Stimulated activated naive B cell treated with anti-CD40 and anti-IgM and Interleukin-4, amounts not matched to agents 10 μg/mL and 1 μg/mL and 100 μg/mL, for 72 hours (primary cell): ENCODE results near the gene NOL11.
"Not testable (repeated sequence)": the region's sequence is repeated elsewhere in the genome, so short reads cannot be mapped to it uniquely, and the experiment has no call there.

Experiments used
- ATAC-seq, 2 donors: fragments of 150-1000 bp; cut with Tn5 transposase; replicated peaks; 2 replicates each; pipeline ENCODE4 v1.10.0; 2021; ENCODE audit warnings: moderate library complexity in 1 of 2
- DNase-seq: peaks from one replicate; pipeline ENCODE4 v3.0.0; 2021
- H3K27ac Mint-ChIP-seq: one replicate; pipeline ENCODE4 v1.8.0; 2022; ENCODE audit warnings: mild to moderate bottlenecking, mixed read lengths
- H3K27me3 Mint-ChIP-seq, 2 donors: one replicate each; pipeline ENCODE4 v1.8.0; 2022; ENCODE audit warnings: mixed read lengths in 2 of 2
- H3K36me3 Mint-ChIP-seq, 2 donors: one replicate each; pipeline ENCODE4 v1.8.0; 2022; ENCODE audit warnings: mixed read lengths in 2 of 2, mild to moderate bottlenecking in 1 of 2
- H3K4me1 Mint-ChIP-seq, 2 donors: one replicate each; pipeline ENCODE4 v1.8.0; 2022; ENCODE audit warnings: mixed read lengths in 2 of 2, mild to moderate bottlenecking in 1 of 2
- H3K4me3 Mint-ChIP-seq, 2 donors: one replicate each; pipeline ENCODE4 v1.8.0; 2022; ENCODE audit warnings: mild to moderate bottlenecking in 2 of 2, mixed read lengths in 2 of 2, moderate library complexity in 1 of 2
- H3K9me3 Mint-ChIP-seq, 2 donors: one replicate each; pipeline ENCODE4 v1.8.0; 2022; ENCODE audit warnings: mixed read lengths in 2 of 2, mild to moderate bottlenecking in 1 of 2

NOL11 gene

GRCh38 chr17:67725807-67726206, 8.1 kb downstream of the NOL11 start:
- ATAC-seq = no peak
- no peaks in the 10 kb centered on the region for H3K27me3 Mint-ChIP-seq
- H3K27ac Mint-ChIP-seq = no peak overlapping the region
- peaks cover 38 to 45% of the 10 kb centered on the region in 2 donors for H3K36me3 Mint-ChIP-seq
- no peak overlapping the region for H3K4me3 Mint-ChIP-seq
- peaks cover 0 to 5% of the 10 kb centered on the region in 2 donors for H3K4me1 Mint-ChIP-seq
- no peak for DNase-seq
- H3K9me3 Mint-ChIP-seq = no peaks in the 10 kb centered on the region

DNA sequence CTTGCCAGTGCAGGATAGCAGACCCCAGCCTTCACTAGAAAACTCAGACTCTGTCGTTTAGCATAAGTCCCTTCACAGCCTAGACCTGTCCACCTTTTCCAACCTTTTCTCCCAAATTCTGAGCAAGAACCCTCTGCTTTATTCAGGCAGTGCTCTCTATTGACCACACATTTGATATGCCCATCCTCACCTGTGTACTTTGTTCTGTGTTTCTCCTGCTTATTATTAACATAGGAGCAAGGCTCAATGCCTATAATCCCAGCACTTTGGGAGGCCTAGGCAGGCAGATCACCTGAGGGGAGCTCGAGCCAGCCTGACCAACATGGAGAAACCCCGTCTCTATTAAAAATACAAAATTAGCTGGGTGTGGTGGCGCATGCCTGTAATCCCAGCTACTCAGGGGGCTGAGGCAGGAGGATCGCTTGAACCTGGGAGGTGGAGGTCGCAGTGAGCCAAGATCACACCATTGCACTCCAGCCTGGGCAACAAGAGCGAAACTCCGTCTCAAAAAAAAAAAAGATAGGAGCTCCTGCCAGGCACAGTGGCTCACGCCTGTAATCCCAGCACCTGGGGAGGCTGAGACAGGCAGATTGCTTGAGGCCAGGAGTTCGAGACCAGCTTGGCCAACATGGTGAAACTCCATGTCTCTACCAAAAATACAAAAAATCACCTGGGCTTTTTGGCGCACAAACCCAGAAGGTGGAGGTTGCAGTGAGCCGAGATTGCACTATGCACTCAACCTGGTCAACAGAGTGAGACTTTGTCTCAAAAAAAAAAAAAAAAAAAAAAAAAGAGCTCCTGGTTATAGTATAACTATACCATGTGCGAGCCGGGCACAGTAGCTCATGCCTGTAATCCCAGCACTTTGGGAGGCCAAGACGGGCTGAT, 9.7 kb downstream of the NOL11 start:
- H3K9me3 Mint-ChIP-seq, H3K4me3 Mint-ChIP-seq, H3K4me1 Mint-ChIP-seq, ATAC-seq, H3K27me3 Mint-ChIP-seq, DNase-seq, H3K27ac Mint-ChIP-seq: not testable (repeated sequence)
- peaks cover 41 to 46% of the 10 kb centered on the region in 2 donors for H3K36me3 Mint-ChIP-seq

GRCh38 chr17:67729903-67730302, 12.2 kb downstream of the NOL11 start:
- Mint-ChIP-seq H3K27ac (no peak overlapping the region), H3K4me3 (no peak overlapping the region), H3K4me1 (peaks cover 7 to 24% of the 10 kb centered on the region in 2 donors), H3K36me3 (peaks cover 48 to 63% of the 10 kb centered on the region in 2 donors), H3K27me3 (no peaks in the 10 kb centered on the region), H3K9me3 (no peaks in the 10 kb centered on the region)
- DNase-seq = no peak
- no peak for ATAC-seq

- ATAC-seq (no peak), DNase-seq (no peak)
- no peak overlapping the region for H3K27ac Mint-ChIP-seq
- H3K9me3 Mint-ChIP-seq = no peaks in the 10 kb centered on the region
- no peaks in the 10 kb centered on the region for H3K27me3 Mint-ChIP-seq
- peaks cover 48 to 61% of the 10 kb centered on the region in 2 donors for H3K36me3 Mint-ChIP-seq
- no peak overlapping the region for H3K4me3 Mint-ChIP-seq
- H3K4me1 Mint-ChIP-seq = peaks cover 7 to 24% of the 10 kb centered on the region in 2 donors
These were observed 13.0 kb downstream of the NOL11 start for GRCh38 chr17:67730731-67731130.

GRCh38 chr17:67733449-67733848, 15.7 kb downstream of the NOL11 start:
- Mint-ChIP-seq H3K27ac (no peak overlapping the region), H3K9me3 (no peaks in the 10 kb centered on the region), H3K4me3 (no peak overlapping the region), H3K4me1 (peaks cover 7 to 19% of the 10 kb centered on the region in 2 donors), H3K36me3 (peaks cover 43 to 58% of the 10 kb centered on the region in 2 donors), H3K27me3 (no peaks in the 10 kb centered on the region)
- ATAC-seq (no peak), DNase-seq (no peak)

GRCh38 chr17:67737145-67737544, 19.4 kb downstream of the NOL11 start:
- ATAC-seq (no peak), DNase-seq (no peak)
- H3K27me3 Mint-ChIP-seq = no peaks in the 10 kb centered on the region
- peaks cover 24 to 33% of the 10 kb centered on the region in 2 donors for H3K36me3 Mint-ChIP-seq
- H3K4me3 Mint-ChIP-seq = no peak overlapping the region
- H3K9me3 Mint-ChIP-seq = no peaks in the 10 kb centered on the region
- H3K4me1 Mint-ChIP-seq = peaks cover 7 to 19% of the 10 kb centered on the region in 2 donors
- H3K27ac Mint-ChIP-seq = no peak overlapping the region

GRCh38 chr17:67742025-67742424, 24.3 kb downstream of the NOL11 start:
- DNase-seq = no peak
- H3K9me3 Mint-ChIP-seq = no peaks in the 10 kb centered on the region
- H3K36me3 Mint-ChIP-seq = peaks cover 19 to 33% of the 10 kb centered on the region in 2 donors
- ATAC-seq = no peak
- H3K4me3 Mint-ChIP-seq = no peak overlapping the region
- no peaks in the 10 kb centered on the region for H3K27me3 Mint-ChIP-seq
- H3K27ac Mint-ChIP-seq = no peak overlapping the region
- peaks cover 0 to under 1% of the 10 kb centered on the region in 2 donors for H3K4me1 Mint-ChIP-seq

GRCh38 chr17:67746704-67747571, 29.2 kb downstream of the NOL11 start:
- Mint-ChIP-seq H3K4me1 (peaks cover 2 to 6% of the 10 kb centered on the region in 2 donors), H3K9me3 (peaks cover 2 to 3% of the 10 kb centered on the region in 2 donors), H3K4me3 (no peak overlapping the region), H3K27ac (no peak overlapping the region), H3K27me3 (no peaks in the 10 kb centered on the region), H3K36me3 (peaks cover 40 to 62% of the 10 kb centered on the region in 2 donors)
- no peak for DNase-seq
- no peak for ATAC-seq

DNA sequence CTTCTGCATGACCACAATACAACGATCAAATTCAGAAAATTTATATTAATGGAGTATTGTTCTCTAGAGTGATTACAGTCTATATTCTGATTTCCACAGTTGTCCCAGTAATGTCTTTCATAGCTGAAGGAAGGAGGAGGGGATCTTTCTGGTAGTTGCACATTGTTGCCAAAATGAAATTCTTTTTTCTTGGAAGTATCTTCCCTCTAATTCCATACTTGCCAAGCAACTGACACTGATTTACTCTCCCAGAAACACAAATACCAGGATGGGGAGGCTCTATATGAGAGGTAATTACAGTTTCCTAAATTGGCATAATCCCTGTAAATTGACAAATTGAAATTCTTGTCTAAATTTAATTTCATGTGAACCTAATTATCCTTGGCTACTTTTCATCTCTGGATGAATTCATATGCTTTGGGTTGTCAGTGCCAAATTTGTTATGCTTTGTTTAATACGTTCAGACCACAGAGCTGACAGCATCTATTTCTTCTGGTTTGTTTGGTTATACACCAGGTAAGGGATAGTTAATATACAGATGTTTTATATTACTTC, 30.0 kb downstream of the NOL11 start:
- no peak for ATAC-seq
- Mint-ChIP-seq H3K36me3 (peaks cover 41 to 57% of the 10 kb centered on the region in 2 donors), H3K27me3 (no peaks in the 10 kb centered on the region), H3K4me3 (no peak overlapping the region), H3K4me1 (peaks cover 2 to 6% of the 10 kb centered on the region in 2 donors), H3K9me3 (peaks cover 2 to 3% of the 10 kb centered on the region in 2 donors), H3K27ac (peak overlapping the region; percentile 14)
- no peak for DNase-seq

DNA sequence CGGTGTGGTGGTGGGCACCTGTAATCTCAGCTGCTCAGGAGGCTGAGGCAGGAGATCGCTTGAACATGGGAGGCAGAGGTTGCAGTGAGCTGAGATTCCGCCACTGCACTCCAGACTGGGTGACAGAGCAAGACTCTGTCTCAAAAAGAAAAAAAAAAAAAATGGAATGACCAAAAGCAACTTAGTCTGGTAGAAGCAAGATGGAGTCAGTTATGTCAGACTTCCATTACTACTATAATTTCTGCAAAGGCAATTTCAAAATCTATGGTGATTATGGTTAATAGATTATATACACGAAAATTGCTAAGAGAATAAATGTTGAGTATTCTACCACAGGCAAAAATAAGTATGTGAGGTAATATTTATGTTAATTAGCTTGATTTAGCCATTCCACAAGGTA, 32.3 kb downstream of the NOL11 start:
- no peak overlapping the region for H3K4me3 Mint-ChIP-seq
- no peaks in the 10 kb centered on the region for H3K27me3 Mint-ChIP-seq
- H3K27ac Mint-ChIP-seq = no peak overlapping the region
- peaks cover 50 to 59% of the 10 kb centered on the region in 2 donors for H3K36me3 Mint-ChIP-seq
- peaks cover 4 to 10% of the 10 kb centered on the region in 2 donors for H3K4me1 Mint-ChIP-seq
- peaks cover 2 to 3% of the 10 kb centered on the region in 2 donors for H3K9me3 Mint-ChIP-seq
- ATAC-seq (no peak), DNase-seq (no peak)

GRCh38 chr17:67751101-67752074, 33.7 kb downstream of the NOL11 start:
- Mint-ChIP-seq H3K27ac (no peak overlapping the region), H3K9me3 (peaks cover 2 to 3% of the 10 kb centered on the region in 2 donors), H3K4me3 (no peak overlapping the region), H3K4me1 (peaks cover 4 to 10% of the 10 kb centered on the region in 2 donors), H3K27me3 (no peaks in the 10 kb centered on the region), H3K36me3 (peaks cover 55 to 62% of the 10 kb centered on the region in 2 donors)
- DNase-seq (no peak), ATAC-seq (no peak)

GRCh38 chr17:67752160-67752559, 34.4 kb downstream of the NOL11 start:
- ATAC-seq, H3K4me3 Mint-ChIP-seq, H3K27me3 Mint-ChIP-seq, H3K4me1 Mint-ChIP-seq, DNase-seq, H3K27ac Mint-ChIP-seq, H3K9me3 Mint-ChIP-seq: not testable (repeated sequence)
- H3K36me3 Mint-ChIP-seq = peaks cover 55 to 60% of the 10 kb centered on the region in 2 donors

- no peak overlapping the region for H3K4me3 Mint-ChIP-seq
- H3K36me3 Mint-ChIP-seq = peaks cover 49 to 52% of the 10 kb centered on the region in 2 donors
- H3K27ac Mint-ChIP-seq = no peak overlapping the region
- ATAC-seq (no peak), DNase-seq (no peak)
- H3K4me1 Mint-ChIP-seq = peaks cover 2 to 5% of the 10 kb centered on the region in 2 donors
- peaks cover 2 to 3% of the 10 kb centered on the region in 2 donors for H3K9me3 Mint-ChIP-seq
- H3K27me3 Mint-ChIP-seq = no peaks in the 10 kb centered on the region
These were observed 35.3 kb downstream of the NOL11 start for GRCh38 chr17:67753026-67753425.
